ENCODE results near the gene RAP1GAP.

Gene RAP1GAP

GRCh38 chr1:21669258-21670058 lies at the start of gene RAP1GAP:
RAP1GAP (minus strand) TSS chr1:21669357; CDS start chr1:21620032, 49,325 bp downstream.
- peak; percentile 70 for DNase-seq

GRCh38 chr1:21716169-21716568 lies 47.0 kb upstream of the RAP1GAP start:
- DNase-seq: no peak

DNA sequence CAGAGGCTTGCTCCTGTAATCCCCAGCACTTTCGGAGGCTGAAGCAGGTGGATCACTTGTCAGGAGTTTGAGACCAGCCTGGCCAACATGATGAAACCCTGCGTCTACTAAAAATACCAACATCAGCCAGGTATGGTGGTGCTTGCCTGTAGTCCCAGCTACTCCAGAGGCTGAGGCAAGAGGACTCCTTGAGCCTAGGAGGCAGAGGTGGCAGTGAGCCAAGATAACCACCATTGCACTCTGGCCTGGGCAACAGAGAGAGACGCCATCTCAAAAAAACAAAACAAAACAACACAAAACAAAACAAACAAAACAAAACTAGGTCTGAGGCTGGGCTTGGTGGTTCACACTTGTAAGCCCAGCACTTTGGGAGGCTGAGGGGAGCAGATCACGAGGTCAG lies 38.7 kb upstream of the RAP1GAP start:
- no peak for DNase-seq

DNA sequence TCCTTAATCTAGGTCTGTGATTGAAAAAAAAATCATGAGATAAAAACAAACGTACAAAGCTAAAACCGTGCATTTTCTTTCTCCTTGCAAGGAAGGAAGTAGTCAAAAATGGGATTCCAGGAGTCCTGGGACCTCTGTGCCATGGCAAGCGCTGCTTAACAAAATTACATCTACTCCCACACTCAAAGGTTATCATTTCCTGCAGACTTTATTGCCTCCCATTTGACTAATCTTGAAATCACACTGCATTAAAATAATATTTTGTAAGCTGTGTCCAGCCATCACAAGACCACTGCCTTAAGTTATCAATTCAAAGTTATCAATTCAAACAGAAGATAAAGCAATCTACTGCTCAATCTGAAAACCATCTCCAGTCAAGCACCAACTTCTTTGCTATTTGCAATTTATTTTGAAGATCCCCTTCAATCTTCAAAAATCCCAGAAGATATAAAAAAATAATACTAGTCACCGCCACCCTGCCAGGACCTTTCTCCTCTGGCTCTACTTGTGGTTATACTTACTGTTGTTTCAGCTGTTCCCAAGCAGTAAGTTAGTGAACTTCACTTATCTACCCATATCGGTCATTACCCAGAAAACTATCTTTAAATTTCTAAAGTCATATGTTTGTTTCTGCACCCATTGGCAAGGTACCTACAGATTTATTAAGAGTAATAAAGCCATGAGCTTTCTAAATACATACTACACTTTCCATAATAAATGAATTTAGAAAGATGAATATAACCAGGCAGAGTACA lies 38.1 kb upstream of the RAP1GAP start:
- DNase-seq: no peak

DNA sequence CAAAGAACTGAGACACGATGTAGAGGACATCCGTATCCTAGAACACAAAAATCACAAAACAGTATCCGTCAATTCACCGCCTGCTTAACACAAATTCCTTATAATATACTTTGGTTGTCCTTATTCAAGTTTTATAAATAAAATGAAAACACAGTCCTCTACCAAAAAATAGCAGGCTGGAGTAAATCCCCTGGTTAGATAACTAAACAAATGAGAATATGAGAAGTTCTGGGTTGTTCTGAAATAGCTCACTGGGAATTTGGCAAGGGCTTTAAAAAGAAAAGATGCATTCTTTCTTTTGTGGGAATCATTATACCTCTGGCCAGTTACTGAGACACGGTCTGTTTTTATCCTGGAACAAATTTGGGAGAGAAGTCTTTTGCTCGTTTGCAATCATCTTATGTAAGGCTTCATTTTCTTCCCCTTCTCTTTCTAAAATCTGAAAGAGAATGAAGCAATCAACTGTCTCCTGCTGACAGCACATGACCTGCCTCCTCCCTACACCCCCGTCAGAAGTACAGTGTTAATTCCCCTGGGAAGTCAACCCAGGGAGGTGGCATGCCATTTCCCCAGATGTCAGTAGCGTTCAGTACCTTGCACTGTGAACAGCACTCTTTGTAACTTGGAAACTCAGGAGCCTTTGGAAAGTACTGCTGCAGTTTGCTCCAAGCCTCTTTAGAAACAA lies 37.1 kb upstream of the RAP1GAP start:
- DNase-seq: no peak

DNA sequence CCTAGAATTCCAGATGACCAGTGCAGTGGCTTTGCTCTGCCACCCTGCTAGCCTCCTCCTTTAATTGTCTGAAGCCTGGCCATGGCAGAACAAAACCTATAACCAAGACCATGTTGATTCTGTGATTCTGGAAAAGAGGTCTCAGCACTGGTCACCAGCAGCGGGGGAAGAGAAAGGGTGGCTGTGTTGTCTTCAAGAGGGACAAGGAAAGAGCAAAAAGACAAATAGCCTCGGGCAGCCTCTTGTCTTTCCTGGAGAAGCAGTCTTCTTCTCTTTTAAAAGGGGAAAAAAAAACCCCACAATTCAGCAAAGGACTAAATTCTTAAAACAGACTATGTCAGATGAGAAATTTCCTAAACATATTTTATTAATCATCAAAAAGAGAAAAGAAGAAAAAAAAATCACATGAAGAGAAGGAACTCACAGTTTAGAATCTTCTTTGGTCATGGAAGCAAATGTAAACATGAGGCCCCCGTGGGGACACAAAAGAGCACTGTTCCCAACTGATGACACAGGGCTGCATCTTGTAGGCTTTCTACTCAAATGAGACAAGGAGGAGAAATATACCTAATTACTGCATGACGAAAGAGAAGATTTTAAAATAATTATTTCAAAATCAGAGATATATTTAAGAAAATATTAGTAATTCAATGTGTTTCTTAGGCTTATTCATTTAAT lies 36.3 kb upstream of the RAP1GAP start:
- DNase-seq: no peak

DNA sequence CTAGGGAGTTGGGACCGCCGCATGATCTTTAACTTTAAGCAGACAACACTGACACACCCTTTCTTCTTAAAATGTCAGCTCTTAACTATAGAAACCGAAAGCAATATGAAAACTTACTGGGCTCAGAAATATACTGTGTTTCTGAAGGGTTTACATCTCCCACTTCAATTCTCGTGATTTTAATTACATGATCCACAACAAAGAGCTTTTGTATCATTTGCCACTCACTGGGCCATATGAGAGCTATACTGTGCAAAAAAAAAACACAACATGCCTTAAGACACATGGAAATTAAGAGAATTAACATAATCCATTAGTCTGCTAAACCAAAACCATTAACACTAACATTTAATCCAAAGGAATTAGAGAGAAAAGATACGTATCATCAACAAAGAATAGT lies 35.0 kb upstream of the RAP1GAP start:
- DNase-seq: no peak

GRCh38 chr1:21703318-21703963 lies 34.3 kb upstream of the RAP1GAP start:
- no peak for DNase-seq

- DNase-seq: no peak
These were observed 33.6 kb upstream of the RAP1GAP start for GRCh38 chr1:21702780-21703179.

- no peak for DNase-seq
These were observed 32.2 kb upstream of the RAP1GAP start for GRCh38 chr1:21701401-21701800.

GRCh38 chr1:21700094-21700493 lies 30.9 kb upstream of the RAP1GAP start:
- DNase-seq: no peak

- no peak for DNase-seq
These were observed 27.8 kb upstream of the RAP1GAP start for GRCh38 chr1:21696931-21697330.

DNA sequence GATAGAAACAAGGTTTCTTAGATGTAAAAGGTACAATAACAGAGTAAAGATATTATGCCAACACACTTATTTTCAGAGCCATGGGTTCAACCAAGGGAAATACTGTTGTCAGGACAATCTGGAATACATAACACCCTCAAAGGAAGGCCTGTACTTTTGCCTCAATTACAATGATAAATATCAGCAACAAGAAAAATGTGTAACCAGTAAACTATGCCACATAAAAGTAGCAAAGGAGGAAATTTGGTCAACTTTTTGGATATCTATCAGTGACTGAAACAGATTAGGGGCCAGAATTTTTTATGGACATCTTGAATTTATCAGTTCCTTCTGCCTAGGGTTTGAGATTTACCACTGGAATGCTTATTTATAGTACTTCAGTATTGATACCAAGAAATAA lies 24.6 kb upstream of the RAP1GAP start:
- no peak for DNase-seq

GRCh38 chr1:21691739-21692138 lies 22.6 kb upstream of the RAP1GAP start:
- no peak for DNase-seq

- no peak for DNase-seq
These were observed 20.7 kb upstream of the RAP1GAP start for GRCh38 chr1:21689661-21690372.

DNA sequence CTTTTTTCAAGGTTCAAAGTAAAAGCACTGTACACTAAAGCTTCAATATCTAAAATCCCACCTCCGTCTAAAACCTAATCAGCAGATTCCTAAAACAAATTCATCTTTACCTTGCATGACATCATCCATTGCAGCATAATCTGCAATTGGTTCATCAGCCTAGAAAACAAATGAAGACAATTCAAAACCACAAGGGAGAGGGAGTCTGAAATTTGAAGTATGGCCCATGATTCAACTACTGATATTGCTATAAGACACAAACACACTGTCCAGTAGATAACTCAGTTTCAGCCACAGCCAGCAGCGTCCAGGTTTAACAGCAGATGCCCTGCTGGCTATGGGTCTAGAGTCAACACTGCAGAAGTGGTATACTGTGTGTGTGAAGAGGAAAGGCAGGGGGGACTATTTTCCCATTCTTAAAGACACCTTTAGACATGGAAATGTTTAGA lies 17.9 kb upstream of the RAP1GAP start:
- no peak for DNase-seq

DNA sequence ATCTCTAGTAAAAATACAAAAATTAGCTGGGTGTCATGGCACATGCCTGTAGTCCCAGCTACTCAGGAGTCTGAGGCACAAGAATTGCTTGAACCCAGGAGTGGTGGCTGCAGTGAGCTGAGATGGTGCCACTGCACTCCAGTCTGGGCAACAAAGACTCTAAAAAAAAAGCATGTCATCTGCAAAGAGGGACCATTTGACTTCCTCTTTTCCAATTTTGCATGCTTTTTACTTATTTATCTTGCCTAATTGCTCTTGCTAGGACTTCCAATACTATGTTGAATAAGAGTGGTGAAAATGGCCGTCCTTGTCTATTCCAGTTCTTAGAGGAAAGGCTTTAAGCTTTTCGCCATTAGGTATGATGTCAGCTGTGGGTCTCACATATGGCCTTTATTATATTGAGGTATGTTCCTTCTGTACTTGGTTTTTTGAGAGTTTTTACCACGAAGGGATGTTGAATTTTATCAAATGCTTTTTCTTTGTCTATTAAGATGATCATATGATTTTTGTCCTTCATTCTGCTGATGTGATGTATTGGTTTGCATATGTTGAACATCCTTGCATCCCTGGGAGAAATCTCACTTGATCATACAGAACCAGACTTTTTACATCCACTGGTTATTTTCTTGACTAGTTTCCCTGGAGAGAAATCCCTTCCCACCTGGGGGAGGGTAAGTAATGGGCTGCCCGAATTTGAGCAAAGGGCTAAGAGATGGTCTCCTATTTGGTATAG lies 17.0 kb upstream of the RAP1GAP start:
- no peak for DNase-seq

DNA sequence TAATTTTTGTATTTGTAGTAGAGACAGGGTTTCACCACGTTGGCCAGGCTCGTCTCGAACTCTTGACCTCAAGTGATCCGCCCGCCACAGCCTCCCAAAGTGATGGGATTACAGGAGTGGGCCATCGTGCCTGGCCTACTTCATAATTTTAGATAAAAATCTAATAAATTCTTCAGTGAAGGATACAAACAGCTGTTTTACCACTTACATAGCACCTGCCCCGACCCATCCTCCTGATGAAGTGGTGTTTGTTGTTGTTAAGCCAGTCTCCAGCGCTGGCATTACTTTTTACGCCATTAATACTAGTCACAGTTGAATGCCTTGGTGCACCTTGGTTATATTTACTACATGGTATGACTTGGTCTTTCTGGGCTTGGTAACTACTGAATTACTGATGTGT lies 12.3 kb upstream of the RAP1GAP start:
- DNase-seq: no peak

- DNase-seq: no peak
These were observed 11.8 kb upstream of the RAP1GAP start for GRCh38 chr1:21680918-21681317.

DNA sequence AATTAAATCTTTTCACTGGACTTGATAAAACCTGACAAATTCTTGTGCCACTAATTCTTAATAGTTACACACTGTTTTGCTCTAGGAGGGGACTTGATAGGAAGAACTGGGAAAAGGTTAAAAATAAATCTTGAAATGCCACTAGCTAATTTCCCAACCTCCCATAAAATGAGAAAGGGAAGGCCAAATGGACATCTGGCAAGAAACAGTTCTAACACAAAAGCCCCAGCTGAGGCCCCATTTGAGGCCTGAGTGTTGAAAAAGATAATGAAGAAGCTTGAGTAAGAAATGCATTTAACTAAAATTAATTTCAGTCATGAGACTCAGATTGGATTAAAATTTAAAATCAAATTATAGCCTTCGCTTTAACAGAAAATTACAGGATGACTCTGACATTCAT lies 11.2 kb upstream of the RAP1GAP start:
- no peak for DNase-seq

DNA sequence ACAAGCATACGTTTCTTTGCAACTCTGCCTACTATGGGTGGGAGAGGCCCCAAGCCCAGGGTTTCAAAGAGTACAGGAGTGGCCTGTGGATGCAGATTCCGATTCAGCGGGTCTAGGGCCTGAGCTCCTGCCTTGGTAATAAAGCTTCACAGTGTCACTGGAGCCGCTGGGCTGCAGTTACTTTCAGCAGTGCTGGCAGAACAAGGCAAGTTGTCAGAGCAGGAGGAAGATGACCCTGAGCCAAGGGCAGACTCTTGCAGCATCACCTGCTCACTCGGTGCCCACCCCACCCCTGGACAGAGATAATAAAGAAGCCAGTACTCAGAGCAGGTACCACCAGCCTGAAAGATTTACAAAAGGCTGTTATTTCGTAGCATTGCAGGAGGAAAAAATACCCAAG lies 8.0 kb upstream of the RAP1GAP start:
- DNase-seq: no peak
